NCI-H2227 (cell line): Measurements from ENCODE around the gene WT1.
"Not testable (repeated sequence)": the region's sequence is repeated elsewhere in the genome, so short reads cannot be mapped to it uniquely, and the experiment has no call there.

Source experiments
- DNase-seq: peaks from one replicate; lab custom pipeline; 2025; ENCODE audit not compliant: unreplicated experiment; lab: John Stamatoyannopoulos, UW

The WT1 gene

DNA sequence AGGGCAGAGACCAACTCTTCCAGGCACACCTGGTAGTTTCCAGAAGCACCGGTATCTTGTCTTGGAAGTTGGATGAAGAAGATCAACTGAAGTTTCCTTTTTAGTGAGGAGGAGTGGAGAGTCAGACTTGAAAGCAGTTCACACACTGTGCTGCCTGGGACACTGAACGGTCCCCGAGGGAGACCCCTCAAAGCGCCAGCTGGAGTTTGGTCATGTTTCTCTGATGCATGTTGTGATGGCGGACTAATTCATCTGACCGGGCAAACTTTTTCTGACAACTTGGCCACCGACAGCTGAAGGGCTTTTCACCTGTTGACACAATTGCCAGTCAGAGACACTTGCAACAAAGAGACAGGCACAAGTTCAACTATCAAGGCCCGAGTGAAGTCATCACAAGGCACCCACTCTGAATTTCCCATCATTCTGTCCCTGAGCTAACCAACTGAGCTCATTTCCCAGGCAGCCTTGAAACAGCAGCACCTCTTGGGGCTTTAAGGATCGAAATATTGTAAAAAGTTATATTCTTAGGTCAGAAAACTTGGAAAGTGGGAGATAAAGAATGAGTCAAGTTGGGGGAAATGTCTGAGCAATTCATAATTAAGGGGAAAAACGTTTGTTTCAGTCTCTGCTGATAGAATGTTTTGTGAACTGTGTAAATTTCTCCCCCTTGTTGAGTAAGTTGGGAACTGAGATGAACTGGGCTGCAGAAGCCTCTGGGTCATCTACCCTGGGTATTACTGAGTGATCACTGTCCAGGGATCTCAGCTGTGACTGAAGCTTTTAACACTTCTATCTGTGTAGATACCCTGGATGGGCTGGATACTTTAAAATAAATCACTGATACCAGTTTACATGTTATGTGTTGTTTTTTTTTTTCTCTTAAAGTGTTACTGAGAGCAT is 46.2 kb downstream of the WT1 start:
- no peak for DNase-seq

DNA sequence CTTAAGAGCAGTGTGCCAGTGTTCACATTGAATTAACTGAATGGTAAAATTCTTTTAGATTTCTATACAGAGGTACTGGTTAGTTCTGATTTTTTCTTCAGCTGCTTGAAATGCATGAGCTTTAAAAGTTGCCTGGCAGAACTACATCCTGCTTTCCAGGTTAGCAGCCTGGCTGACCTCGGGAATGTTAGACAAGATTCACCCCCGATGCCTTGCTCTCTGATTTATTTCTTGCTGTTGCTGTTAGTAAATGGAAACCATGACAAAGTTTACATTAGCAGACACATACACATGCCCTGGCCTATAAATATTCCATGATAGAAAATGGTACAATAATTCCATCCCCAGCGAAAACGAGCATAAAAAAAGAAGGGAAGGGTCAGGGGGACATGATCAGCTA is 47.0 kb downstream of the WT1 start:
- no peak for DNase-seq

DNA sequence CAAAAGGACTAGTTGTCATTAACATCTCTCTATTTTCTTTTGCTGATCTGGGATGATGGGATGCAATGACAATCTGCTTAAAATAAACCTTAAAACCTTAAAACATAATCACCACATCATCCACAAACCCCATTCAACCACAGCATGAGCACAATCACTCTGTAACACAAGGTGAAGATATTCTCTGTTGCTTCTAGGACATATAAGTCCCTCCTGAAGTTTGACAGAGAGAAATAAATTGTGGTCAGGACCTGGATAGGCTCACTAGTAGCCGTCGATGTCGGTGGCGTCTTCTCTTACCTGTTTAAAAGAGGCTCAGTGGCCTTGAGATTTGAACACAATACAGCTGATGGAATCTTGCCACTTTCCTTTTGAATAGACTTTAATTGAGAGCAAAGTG is 47.9 kb downstream of the WT1 start:
- no peak for DNase-seq

DNA sequence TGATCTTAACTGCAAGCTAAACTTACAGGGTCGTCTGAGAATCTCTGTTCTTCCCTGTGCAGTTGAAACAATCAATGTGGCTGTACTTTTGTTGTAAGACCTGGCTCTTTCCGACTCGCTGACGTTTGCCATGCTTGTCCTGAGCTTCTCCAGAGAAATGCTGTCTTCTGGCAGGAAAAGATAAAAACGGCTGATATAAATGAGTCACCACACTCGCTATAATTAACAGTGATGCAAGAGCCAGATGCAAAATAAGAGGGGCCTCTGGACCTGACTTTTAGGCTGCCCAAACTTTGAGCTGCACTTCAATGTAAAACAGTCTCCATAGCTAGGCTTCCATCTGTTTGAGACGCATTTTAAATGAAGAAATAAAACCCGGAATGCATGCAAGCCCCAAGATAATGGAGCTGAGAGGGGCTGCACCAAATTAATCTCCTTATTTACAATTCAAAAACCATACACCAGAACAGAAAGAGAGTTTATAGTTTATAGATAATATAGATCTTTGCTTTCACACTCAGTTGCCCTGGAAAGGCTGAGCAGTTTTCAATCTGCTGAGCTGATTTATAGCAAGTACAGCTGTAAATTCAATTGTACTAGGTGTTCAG is 48.5 kb downstream of the WT1 start:
- no peak for DNase-seq

DNA sequence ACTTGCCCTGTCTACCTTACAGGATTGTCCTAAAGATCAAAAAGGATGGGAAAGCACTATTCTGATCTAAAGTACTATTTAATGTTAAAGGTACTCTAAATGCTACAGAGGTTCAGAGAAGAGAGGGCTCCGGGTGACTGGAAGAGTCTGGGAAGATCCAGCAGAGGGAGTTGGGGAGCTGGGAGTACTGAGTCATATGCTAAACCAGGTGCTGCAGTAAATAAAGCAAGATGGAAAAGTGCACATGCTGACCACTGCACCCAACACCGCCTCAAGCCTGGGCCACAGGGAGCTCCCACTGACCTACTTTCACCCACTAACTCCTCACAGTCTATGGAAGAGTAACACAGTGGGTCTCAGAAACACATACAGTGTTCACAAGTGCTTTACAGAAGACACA is 49.3 kb downstream of the WT1 start:
- no peak for DNase-seq

DNA sequence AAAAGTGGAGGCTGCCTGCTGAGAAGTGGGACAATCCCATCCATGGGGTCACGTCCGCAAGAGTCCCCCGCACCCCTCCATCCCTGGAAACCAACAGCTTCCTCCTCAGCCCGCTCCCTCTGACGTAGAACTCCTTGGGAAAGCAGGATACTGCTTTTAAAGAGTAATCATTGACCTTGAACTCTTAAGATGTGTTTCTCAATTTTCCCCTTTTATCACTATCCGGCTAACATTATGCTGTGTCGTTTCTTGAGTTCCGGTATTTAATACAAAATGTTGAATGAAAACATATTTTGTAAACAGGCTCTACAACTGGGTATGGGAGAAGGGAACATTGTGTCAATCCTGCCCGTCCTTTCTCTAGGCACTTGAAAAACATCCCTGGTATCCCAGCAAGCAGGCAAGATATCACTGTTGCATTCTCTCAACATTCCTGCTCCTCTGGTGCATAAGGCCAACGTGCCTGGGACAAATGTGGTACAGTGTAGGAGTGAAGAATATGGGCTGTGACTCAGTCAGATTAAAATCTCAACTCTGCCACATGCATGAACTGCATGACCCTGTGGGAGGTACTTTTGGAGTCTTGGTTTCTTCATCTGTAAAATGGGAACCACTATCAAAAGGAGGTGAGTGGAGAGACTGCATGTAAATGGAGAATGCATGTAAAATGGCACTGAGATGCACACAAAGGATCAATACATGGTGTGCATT is 52.8 kb downstream of the WT1 start:
- no peak for DNase-seq

DNA sequence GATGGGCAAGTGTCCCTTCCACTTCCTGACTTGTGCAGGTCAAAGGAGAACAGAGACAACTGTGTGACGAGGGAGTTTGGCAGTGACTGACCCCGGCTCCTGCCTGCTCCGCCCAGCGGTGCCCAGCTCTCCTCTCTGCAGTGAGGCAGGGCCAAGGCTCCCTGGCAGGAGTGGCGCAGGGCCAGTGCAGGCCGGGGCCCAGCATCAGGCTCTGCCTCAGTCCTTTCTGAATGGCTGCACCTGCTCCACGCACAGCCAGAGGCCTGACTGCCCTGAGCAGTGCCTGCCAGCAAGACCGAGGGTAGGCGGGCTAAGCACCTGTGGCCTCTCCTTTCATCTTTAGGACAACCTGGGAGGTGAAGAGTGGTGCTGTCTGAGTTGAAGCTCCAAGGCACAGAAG is 54.2 kb downstream of the WT1 start:
- DNase-seq, result no peak

DNA sequence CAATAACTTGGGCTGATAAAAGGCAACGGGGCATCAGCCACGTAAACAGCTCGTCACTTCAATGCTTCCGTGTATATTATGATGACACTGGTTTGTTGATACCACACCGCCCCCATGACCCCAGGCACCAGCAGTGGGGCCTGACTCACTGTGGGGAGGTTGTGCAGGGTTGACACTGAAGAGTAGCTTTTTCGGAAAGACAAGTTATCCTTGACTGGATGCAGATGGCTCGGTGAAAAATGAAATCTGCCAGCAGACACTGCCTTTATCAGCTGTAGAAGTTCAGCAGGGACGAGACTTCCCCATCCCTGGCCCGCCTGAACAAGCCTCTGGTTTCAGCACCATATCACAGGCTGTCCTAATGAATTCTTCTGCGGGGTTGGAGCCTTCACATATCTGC is 55.6 kb downstream of the WT1 start:
- no peak for DNase-seq

DNA sequence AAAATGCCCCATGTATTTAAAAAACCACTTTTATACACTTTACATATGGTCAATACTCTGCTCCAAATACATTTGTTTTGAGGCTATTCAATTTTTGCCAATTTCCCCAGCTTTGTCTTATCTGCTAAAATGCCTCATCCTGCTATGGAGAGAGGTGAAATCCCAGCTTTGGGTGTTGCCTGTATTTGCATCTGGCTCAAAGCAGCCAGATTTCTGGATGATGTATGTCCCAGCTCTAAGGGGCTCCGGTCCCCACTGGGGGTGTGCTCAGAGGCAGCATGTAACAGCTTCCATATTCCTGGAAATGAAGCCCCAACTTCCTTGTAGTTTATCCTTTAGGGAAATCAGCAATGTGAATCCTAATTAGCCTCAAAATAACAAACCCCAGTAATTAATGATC is 59.5 kb downstream of the WT1 start:
- no peak for DNase-seq

DNA sequence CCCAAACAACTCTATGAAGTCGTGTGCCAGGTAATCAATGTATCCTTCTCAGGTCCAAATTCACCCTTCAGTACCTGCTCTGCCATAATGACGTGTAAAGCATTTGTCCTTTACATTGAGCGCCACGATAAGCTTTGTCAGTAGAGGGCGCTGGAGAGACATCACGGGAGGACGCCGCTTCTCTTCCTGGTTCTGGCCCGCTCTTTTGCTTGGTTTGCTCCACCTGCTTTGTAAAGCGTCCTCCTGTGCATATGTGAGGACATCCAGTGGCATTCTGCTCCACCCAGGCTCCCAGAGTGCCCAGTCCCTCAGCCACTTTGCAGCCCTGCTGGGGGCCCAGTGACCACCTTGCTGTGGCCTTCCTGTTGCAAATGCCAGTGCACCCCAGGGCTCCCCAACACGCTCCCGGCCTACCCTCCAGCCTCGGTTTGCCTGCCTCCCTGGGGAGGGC is 61.1 kb downstream of the WT1 start:
- DNase-seq, result peak; percentile 29

DNA sequence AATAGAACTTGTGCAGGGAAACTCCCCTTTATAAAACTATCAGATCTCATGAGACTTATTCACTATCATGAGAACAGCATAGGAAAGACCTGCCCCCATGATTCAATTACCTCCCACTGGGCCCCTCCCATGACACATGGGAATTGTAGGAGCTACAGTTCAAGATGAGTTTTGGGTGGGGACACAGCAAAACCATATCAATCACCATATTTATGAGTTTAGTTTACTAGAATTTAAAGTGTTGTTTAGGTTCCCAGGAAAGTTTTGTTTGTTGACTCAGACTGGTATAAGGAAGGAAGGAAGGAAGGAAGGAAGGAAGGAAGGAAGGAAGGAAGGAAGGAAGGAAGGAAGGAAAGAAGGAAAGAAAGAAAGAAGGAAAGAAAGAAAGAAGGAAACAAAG is 65.4 kb downstream of the WT1 start:
- DNase-seq, result not testable (repeated sequence)

DNA sequence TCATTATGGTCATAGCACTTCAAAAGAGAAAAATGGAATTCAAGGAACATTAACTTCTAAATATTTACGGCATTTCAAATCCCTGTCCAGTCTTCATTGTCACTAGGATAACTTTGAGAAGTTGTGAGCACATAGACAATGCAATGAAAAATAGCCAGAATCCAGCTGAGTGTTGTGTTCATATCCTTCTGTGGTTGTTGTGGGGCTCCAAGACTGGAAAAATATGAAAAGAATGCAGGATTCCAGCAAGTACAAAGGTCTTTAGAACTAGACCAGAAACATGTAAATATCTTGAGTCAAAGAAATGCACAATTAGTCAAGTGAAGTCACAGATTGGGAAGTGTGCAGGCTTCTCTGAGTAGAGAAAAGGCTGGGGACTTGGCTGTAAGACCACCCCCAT is 68.7 kb downstream of the WT1 start:
- no peak for DNase-seq

DNA sequence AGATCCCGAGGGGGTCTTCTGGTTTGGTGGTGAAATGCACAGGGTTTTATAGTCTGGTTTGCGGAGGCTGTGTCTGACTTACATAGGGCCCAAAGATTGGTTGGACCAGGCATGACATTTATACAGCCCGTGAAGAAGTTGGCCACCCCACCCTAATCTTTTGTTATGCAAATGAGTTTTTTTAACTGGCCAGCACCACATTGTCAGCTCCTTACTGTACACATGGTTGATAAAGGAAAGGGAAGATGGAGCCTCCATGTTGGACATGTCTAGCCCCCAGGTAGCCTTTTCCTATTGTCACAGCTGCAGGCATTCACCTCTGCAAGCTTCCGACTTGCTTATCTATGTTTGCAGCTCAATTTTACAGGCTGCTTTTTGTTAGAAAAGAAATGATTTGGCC is 70.1 kb downstream of the WT1 start:
- no peak for DNase-seq

DNA sequence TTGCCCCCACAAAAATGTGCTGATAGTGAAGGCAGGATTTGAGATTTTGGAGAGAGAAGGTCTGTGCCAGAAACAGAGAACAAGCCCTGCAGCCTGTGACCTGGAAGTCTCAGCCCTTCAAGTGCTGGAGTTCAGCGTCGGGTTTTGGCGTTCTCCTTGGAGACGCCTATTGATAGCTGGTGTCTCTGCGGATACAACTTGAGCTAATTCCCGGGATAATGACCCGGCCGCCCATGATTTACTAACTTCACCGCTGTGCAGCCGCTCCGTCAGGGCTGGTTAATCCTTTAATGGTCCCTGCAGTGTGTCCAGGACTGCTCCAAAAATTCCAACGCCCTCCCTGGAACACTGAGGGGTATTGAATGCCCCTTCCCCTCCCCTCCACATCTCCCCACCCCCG is 76.6 kb downstream of the WT1 start:
- no peak for DNase-seq

DNA sequence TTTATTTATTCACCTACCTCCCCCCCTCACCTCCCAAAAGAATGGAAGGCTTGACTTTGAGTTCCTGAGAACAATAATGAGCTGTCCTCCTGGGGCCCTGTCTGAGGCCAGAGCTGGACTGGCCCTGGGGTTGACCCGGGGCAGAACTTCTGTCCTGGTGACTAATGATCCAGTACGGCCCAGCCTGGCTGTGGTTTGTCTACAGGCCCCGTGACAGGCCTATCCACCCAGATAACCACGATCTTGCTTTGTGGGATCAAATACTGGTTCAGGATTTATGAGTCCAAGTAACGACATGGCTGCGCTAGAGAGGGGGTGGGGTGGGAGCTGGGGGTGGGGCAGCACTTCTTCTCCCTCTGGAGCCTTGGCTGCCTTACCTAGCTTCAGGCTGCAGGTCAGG is 81.5 kb downstream of the WT1 start:
- no peak for DNase-seq

DNA sequence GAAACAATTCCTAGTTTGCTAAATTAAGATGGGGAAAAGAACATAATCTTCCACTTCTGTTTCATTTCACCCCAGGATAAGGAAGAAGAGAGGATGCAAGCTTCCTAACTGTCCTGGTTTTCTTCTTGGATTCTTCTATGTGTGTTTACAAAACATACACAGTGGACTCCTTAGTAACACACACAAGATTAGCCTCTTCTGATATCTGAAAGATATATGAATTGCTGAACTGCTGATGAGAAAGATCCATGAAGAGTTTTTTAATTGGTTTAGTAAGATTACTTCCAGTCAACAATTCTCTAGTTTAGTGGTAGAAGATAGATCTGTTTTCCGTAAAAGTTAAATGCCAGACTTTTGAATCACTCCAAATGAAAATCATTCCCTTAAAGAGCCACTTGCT is 86.8 kb downstream of the WT1 start:
- DNase-seq, result no peak

DNA sequence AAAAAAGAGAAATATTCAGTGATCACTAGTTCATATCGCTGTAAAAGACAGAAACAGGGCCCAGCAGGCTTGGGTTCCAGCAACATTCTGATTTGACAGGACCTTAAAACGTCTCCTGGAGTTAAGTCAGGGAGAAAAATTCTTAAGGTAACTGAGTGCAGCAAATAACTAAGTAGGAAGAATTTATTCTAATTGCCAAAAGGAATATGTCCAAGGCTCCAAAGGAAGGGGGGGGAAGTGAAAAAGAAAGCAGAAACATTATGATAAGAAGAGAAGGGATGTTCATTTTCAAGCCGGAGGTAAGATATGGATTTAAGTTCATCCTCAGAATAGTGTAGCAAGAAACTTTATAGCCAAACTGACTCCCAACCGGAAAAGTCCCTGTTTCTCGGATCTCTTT is 90.4 kb downstream of the WT1 start:
- DNase-seq, result no peak

DNA sequence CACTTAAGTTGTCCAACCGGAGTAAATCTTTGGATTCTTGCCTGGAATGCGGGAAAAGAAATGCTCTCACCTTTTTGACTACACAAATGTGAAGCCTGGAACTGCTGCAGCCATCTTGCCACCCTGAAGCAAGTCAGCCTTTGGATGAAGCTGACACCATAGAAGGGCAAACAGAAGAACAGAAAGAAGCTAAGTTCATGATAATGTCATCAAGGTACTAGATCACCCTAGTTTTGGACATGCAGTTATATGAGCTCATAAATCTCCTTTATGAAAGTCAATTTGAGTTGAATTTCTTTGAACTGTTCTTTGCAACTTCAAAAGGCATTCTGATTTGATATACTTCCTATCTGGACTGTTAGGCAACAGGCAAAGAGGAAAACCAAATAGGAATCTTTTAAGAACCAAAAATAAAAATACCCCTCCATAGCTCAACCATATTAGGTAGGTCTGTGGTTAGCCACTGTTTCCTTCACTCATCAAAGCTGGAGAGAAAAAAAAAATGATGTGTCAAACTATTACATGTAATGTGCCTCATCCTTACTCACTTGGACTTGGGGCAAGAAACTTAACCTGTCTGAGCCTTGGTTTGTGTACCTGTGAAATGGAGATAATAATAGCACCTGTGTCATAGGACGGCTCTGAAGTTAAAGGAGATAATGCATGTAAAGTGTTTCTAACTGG is 91.9 kb downstream of the WT1 start:
- no peak for DNase-seq

DNA sequence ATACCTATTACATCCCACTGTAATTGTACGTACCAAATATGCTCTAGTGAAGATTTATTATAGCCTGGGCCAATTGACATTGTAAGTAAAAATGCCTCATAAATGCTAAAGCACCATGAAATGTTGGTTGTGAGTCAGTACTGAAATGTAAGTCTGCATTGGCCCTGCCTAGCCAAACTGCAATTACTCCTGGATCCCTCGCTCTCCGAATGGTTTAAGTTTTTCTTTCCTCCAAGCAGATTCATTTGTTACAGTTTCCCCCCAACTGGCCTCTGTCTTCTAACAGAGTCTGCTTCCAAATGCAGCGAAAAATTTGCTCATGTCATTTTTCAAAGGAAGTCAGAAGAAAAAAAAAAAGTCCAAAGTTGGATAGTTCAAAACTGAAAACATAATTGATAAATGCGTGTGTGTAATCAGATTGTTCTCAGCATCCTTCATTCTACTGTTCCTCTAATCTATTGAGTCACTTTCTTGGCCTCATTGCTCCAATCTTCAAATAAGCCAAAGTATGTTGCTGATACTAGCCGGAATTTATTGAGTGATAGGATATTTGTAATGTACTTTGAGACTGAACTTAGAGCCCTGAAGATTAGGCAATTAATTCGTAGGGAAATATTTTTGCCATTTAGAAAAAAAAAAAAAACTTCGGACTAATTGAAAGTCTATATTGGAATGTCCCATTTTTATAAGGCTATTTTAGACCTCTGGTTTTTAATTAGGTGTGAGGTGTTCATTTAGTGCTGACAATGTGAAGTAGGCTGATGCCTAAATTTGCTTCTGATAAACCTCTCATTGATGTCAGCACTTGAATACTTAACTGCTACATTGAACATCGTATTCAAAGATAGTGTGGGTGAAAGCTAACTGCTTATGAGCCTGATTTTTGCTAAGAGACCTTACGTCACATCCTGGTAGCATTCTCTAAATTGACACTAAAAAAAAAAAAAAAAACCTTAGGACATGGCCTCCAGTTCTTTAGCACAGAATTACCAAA is 93.4 kb downstream of the WT1 start:
- DNase-seq, result no peak

DNA sequence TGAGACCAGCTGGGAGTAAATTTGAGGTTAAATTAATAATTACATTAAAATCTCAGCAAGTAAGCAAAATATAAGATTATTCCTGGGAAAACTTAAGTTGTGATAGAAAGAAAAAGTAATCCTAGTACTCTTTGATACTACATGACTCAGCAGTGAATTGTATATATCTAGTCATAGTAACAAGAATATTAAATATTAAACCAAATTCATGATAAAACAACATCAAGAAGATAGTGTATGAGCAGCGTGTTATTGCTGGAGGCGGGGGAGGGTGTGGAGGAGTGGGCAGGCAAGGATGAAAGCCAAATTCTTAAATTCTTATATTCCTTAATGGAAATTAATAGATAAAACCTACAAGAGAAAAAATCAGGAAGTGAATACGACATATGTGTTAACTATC is 95.2 kb downstream of the WT1 start:
- DNase-seq, result no peak
